PC-9 (cell line): ENCODE measurements around the gene GPR152. TPM values are rescaled to one million over a fixed set of nuclear protein-coding genes. Genes with fewer than 3 reads are reported as not detected.
A peak's percentile ranks its signal among the peaks of the same experiment; 100 is the strongest.

Experiments
- BruUV-seq: library from RNA; stranded (reverse); fragments of 400-500 nt; replicated peaks from 2 replicates; lab custom pipeline; 2021; lab: Mats Ljungman, UMichigan
- CTCF ChIA-PET: fragments of 300-600 bp; sonication (Branson Sonifier 250); formaldehyde crosslinking; loops from one replicate; lab custom pipeline; 2022; ENCODE audit warnings: antibody characterized with exemption; lab: Charles Lee
- POLR2A ChIA-PET: fragments of 300-600 bp; sonication (Branson Sonifier 250); formaldehyde crosslinking; loops from one replicate; lab custom pipeline; 2022; ENCODE audit warnings: antibody characterized with exemption; ENCODE audit not compliant: unreplicated experiment; lab: Charles Lee
- DNase-seq, 2 experiments: peaks; one replicate each; pipeline versions ENCODE4 v3.0.0 to v3.0.0-alpha.2; 2015 to 2022; ENCODE audit warnings: mixed read lengths in 1 of 2
- H2AFZ ChIP-seq: fragments of 200-600 bp; sonication (generic); 2 replicates; pipeline ENCODE4 v1.8.1; 2017; ENCODE audit warnings: antibody characterized with exemption
- H3F3A ChIP-seq: fragments of 200-600 bp; sonication (generic); 2 replicates; pipeline ENCODE4 v1.8.1; 2017; ENCODE audit warnings: antibody characterized with exemption, mild to moderate bottlenecking, low read depth; ENCODE audit not compliant: insufficient read depth
- H3K27ac ChIP-seq: fragments of 200-600 bp; sonication (generic); 2 replicates; pipeline ENCODE4 v1.6.1; 2016; ENCODE audit warnings: mixed run types
- H3K27me3 ChIP-seq: fragments of 200-600 bp; sonication (generic); 2 replicates; pipeline ENCODE4 v1.6.1; 2016; ENCODE audit warnings: low read depth, mixed run types; ENCODE audit not compliant: insufficient read depth
- H3K36me3 ChIP-seq: fragments of 200-600 bp; sonication (generic); 2 replicates; pipeline ENCODE4 v1.6.1; 2016; ENCODE audit warnings: low read depth, mixed run types
- H3K4me1 ChIP-seq: fragments of 200-600 bp; sonication (generic); replicated peaks from 2 replicates; pipeline ENCODE4 v1.6.1; 2016; ENCODE audit warnings: mixed run types; ENCODE audit not compliant: insufficient read depth
- H3K4me2 ChIP-seq: fragments of 200-600 bp; sonication (generic); 2 replicates; pipeline ENCODE4 v1.6.1; 2017; ENCODE audit warnings: mixed run types
- H3K4me3 ChIP-seq: fragments of 200-600 bp; sonication (generic); 2 replicates; pipeline ENCODE4 v1.6.1; 2016; ENCODE audit warnings: mixed run types
- H3K79me2 ChIP-seq: fragments of 200-600 bp; sonication (generic); 2 replicates; pipeline ENCODE4 v1.6.1; 2017; ENCODE audit warnings: low read depth, mixed run types
- H3K9me2 ChIP-seq: fragments of 200-600 bp; sonication (generic); 2 replicates; pipeline ENCODE4 v1.8.1; 2017; ENCODE audit warnings: mild to moderate bottlenecking; ENCODE audit not compliant: insufficient read depth
- H3K9me3 ChIP-seq: fragments of 200-600 bp; sonication (generic); 2 replicates; pipeline ENCODE4 v1.8.1; 2016; ENCODE audit warnings: low read depth; ENCODE audit not compliant: insufficient read depth
- H4K20me1 ChIP-seq: fragments of 200-600 bp; sonication (generic); 2 replicates; pipeline ENCODE4 v1.8.1; 2017; ENCODE audit not compliant: insufficient read depth
- CTCF ChIP-seq: fragments of 200-600 bp; sonication (generic); conservative IDR thresholded peaks from 2 replicates; pipeline ENCODE4 v1.6.1; 2017; ENCODE audit warnings: mixed run types, antibody characterized with exemption, mild to moderate bottlenecking, moderate library complexity
- EZH2 ChIP-seq: fragments of 200-600 bp; sonication (generic); IDR thresholded peaks from 2 replicates; pipeline ENCODE4 v1.8.0; 2017; ENCODE audit warnings: antibody characterized with exemption, low read depth
- intact Hi-C: fragments of 100-400 bp; cut with micrococcal nuclease; formaldehyde crosslinking; loops from one replicate; pipeline ENCODE4 v1.10.0; 2022; ENCODE audit not compliant: unreplicated experiment
- total RNA-seq: library from RNA; stranded (reverse); gene quantifications from 2 replicates; pipeline ENCODE4 v1.2.3, GENCODE V29; 2021

GPR152 gene
- total RNA-seq, 1 experiment from 2014 or later: not detected

GRCh38 chr11:67420646-67421429 lies 31.7 kb downstream of the GPR152 start:
- H2AFZ ChIP-seq: peak overlapping the region; percentile 79
- peak overlapping the region; percentile 93 for H3K4me2 ChIP-seq
- no peaks in the 10 kb centered on the region for H3K9me3 ChIP-seq
- H3F3A ChIP-seq: peaks cover 29% of the 10 kb centered on the region; the same call in 1 of the 2 replicates
- H3K4me1 ChIP-seq: peaks cover 17% of the 10 kb centered on the region
- H3K27me3 ChIP-seq: no peaks in the 10 kb centered on the region
- H3K9me2 ChIP-seq: no peaks in the 10 kb centered on the region
- DNase-seq: peak; percentile 83 to 100
- POLR2A ChIA-PET: interaction anchor here (0.5 to 0.7 kb wide), 7 partner anchors 9 to 773 kb away, joined by 3 to 4 read pairs (median 3); no protein-coding TSS in a partner anchor
- intact Hi-C loops: loop anchor here (1.0 kb wide), 1 partner anchor 85 kb away; no protein-coding TSS in a partner anchor
- H3K27ac ChIP-seq: no peak overlapping the region
- CTCF ChIA-PET: interaction anchor here (0.6 to 2.1 kb wide), 4 partner anchors 19 to 366 kb away, joined by 3 to 10 read pairs (median 4); partner anchors contain the start of gene PPP1CA
- no TSS peak for BruUV-seq
- peak overlapping the region; percentile 69 for H3K4me3 ChIP-seq
- no peaks in the 10 kb centered on the region for H3K79me2 ChIP-seq
- no peaks in the 10 kb centered on the region for H4K20me1 ChIP-seq
- TF ChIP-seq CTCF (no peak), EZH2 (no peak)
- no peaks in the 10 kb centered on the region for H3K36me3 ChIP-seq

GRCh38 chr11:67420147-67420645 lies 32.3 kb downstream of the GPR152 start:
- intact Hi-C loops: no loop called here
- Histone ChIP-seq H2AFZ (peak overlapping the region; percentile 63; the same call in 1 of the 2 replicates), H3K9me3 (no peaks in the 10 kb centered on the region), H3K4me1 (peaks cover 17% of the 10 kb centered on the region), H3F3A (peaks cover 22% of the 10 kb centered on the region; the same call in 1 of the 2 replicates), H4K20me1 (no peaks in the 10 kb centered on the region), H3K27me3 (no peaks in the 10 kb centered on the region), H3K4me3 (peak overlapping the region; percentile 69), H3K36me3 (no peaks in the 10 kb centered on the region), H3K9me2 (no peaks in the 10 kb centered on the region), H3K4me2 (peak overlapping the region; percentile 93), H3K27ac (no peak overlapping the region), H3K79me2 (no peaks in the 10 kb centered on the region)
- ChIA-PET POLR2A (interaction anchor here (0.5 to 0.7 kb wide), 4 partner anchors 8 to 470 kb away, joined by 3 to 4 read pairs (median 4); no protein-coding TSS in a partner anchor), CTCF (interaction anchor here (0.6 to 2.1 kb wide), 2 partner anchors 18 to 365 kb away, joined by 3 to 10 read pairs; partner anchors contain the start of gene PPP1CA)
- TF ChIP-seq EZH2: no peak
- no peak for TF ChIP-seq CTCF
- TSS peak; percentile 22 for BruUV-seq
- DNase-seq: no peak

- Histone ChIP-seq H3K4me3 (no peak overlapping the region), H3K36me3 (no peaks in the 10 kb centered on the region), H3F3A (peaks cover 22% of the 10 kb centered on the region; the same call in 1 of the 2 replicates), H2AFZ (no peak overlapping the region), H3K9me2 (no peaks in the 10 kb centered on the region), H4K20me1 (no peaks in the 10 kb centered on the region), H3K4me2 (peak overlapping the region; percentile 93), H3K27ac (no peak overlapping the region), H3K79me2 (no peaks in the 10 kb centered on the region), H3K27me3 (no peaks in the 10 kb centered on the region), H3K9me3 (no peaks in the 10 kb centered on the region), H3K4me1 (peaks cover 17% of the 10 kb centered on the region)
- POLR2A ChIA-PET: interaction anchor here (0.6 kb wide), 1 partner anchor 27 kb away, joined by 3 read pairs; no protein-coding TSS in a partner anchor
- no peak for TF ChIP-seq EZH2
- CTCF ChIA-PET: interaction anchor here (2.1 kb wide), 1 partner anchor 18 kb away, joined by 10 read pairs; the partner anchor contains the start of gene PPP1CA
- intact Hi-C loops: no loop called here
- BruUV-seq: no TSS peak
- no peak for DNase-seq
Observed at GRCh38 chr11:67419325-67420049, 33.0 kb downstream of the GPR152 start.
